ENCODE results near the gene MIER3. TPM values are rescaled to one million over a fixed set of nuclear protein-coding genes. Genes with fewer than 3 reads are reported as not detected.
A peak's percentile ranks its signal among the peaks of the same experiment; 100 is the strongest.

The MIER3 gene
- total and polyA plus RNA-seq, 7 experiments from 2014 or later: 5.5 to 35.0 (median 21.1) TPM

DNA sequence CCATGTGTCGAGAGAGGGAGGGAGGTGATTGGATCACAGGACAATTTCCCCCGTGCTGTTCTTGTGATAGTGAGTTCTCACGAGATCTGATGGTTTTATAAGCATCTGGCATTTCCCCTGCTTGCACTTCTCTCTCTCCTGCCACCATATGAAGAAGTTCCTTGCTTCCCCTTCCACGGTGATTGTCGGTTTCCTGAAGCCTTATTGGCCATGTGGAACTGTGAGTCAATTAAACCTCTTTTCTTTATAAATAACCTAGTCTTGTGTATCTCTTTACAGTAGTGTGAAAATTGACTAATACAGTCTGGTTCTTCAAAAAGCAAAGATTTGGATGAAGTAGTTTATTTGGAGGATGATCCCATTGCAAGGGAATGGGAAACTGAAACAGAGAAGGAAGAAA, 11.3 kb upstream of the MIER3 start:
- ATAC-seq (peak; percentile 26), DNase-seq (no peak)
- Histone ChIP-seq H3K36me3 (ENCODE audit: control insufficient read depth in 2 of 3, insufficient read depth in 3 of 3, low read length in 3 of 3) (no peaks in the 10 kb centered on the region), H3K27me3 (ENCODE audit: control insufficient read depth in 2 of 2, insufficient read depth in 2 of 2, low read length in 2 of 2) (peaks cover 0 to 3% of the 10 kb centered on the region in 2 donors), H3K27ac (ENCODE audit: low read depth, low read length) (no peak overlapping the region), H3K4me3 (ENCODE audit: low read length) (no peak overlapping the region), H3K9me3 (ENCODE audit: control insufficient read depth in 2 of 3, low read length in 3 of 3) (no peaks in the 10 kb centered on the region), H3K4me1 (ENCODE audit: control insufficient read depth in 2 of 2, insufficient read depth in 2 of 2, low read length in 2 of 2) (no peaks in the 10 kb centered on the region)
- Mint-ChIP-seq H3K27me3 (peaks cover 24 to 71% (median 43%) of the 10 kb centered on the region in 5 donors), H3K4me1 (no peaks in the 10 kb centered on the region), H3K27ac (no peak overlapping the region), H3K9me3 (no peaks in the 10 kb centered on the region), H3K4me3 (no peak overlapping the region), H3K36me3 (no peaks in the 10 kb centered on the region)
- POLR2A ChIA-PET: no interaction called here
- intact Hi-C loops (cut with micrococcal nuclease): no loop called here
- CTCF ChIA-PET: interaction anchor here (0.7 kb wide), 1 partner anchor 61 kb away, joined by 4 read pairs; no protein-coding TSS in a partner anchor

DNA sequence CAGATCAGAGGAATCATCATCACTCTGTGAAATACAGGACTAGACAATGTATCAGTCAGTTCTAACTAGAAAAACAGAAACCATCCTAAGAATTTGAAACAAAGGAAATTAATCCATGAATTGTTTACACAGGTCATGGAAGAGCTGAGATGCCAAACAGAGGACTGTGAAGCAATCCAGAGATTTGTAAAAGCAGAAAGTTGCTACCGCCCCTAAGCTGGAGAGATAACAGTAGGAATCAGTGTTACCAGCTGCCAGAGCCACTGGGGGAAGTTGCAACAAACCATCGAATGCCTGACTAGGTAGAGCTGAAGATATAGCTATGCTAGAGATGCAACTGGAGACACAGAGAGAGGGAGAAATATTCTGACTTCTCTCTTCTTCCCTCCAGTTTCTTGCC, 10.4 kb upstream of the MIER3 start:
- CTCF ChIA-PET: no interaction called here

DNA sequence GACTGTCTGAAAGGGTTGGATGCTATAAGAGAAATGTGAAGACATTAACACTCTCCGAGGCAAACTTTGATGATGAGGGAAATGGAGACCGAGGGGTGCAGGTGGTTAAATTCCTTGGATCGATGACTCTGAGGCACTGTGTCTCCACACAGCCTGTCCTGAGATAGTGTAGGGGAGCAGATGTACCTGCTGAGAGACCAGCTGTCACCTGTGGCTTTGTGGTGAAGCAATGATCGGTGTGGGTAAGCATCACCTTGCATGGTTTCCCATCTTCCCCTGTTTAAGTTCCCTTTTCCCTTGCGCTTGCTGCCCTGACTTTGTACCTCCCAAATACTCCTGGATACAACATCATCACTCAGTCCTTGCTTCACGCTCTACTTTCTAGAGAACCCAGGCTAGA, 9.8 kb upstream of the MIER3 start:
- Mint-ChIP-seq H3K27ac (no peak overlapping the region), H3K4me1 (no peaks in the 10 kb centered on the region), H3K27me3 (peaks cover 30 to 77% (median 40%) of the 10 kb centered on the region in 5 donors), H3K4me3 (no peak overlapping the region), H3K36me3 (no peaks in the 10 kb centered on the region), H3K9me3 (no peaks in the 10 kb centered on the region)
- no peak for DNase-seq
- no peak overlapping the region for H3K27ac ChIP-seq (ENCODE audit: low read depth, low read length)
- CTCF ChIA-PET: no interaction called here
- H3K4me1 ChIP-seq (ENCODE audit: control insufficient read depth in 2 of 2, insufficient read depth in 2 of 2, low read length in 2 of 2): no peaks in the 10 kb centered on the region
- intact Hi-C loops (cut with micrococcal nuclease): no loop called here
- peaks cover 0 to 3% of the 10 kb centered on the region in 2 donors for H3K27me3 ChIP-seq (ENCODE audit: control insufficient read depth in 2 of 2, insufficient read depth in 2 of 2, low read length in 2 of 2)
- ATAC-seq: no peak
- no peaks in the 10 kb centered on the region for H3K9me3 ChIP-seq (ENCODE audit: control insufficient read depth in 2 of 3, low read length in 3 of 3)
- POLR2A ChIA-PET: interaction anchor here (0.7 kb wide), 1 partner anchor 11 kb away, joined by 3 read pairs; no protein-coding TSS in a partner anchor
- H3K36me3 ChIP-seq (ENCODE audit: control insufficient read depth in 2 of 3, insufficient read depth in 3 of 3, low read length in 3 of 3): no peaks in the 10 kb centered on the region
- no peak overlapping the region for H3K4me3 ChIP-seq (ENCODE audit: low read length)

More for the DNA sequence above, 10.4 kb upstream of the MIER3 start:
- Histone ChIP-seq H3K4me3 (ENCODE audit: low read length) (no peak overlapping the region), H3K36me3 (ENCODE audit: control insufficient read depth in 2 of 3, insufficient read depth in 3 of 3, low read length in 3 of 3) (no peaks in the 10 kb centered on the region), H3K4me1 (ENCODE audit: control insufficient read depth in 2 of 2, insufficient read depth in 2 of 2, low read length in 2 of 2) (no peaks in the 10 kb centered on the region), H3K9me3 (ENCODE audit: control insufficient read depth in 2 of 3, low read length in 3 of 3) (no peaks in the 10 kb centered on the region), H3K27ac (ENCODE audit: low read depth, low read length) (no peak overlapping the region), H3K27me3 (ENCODE audit: control insufficient read depth in 2 of 2, insufficient read depth in 2 of 2, low read length in 2 of 2) (peaks cover 0 to 3% of the 10 kb centered on the region in 2 donors)
- H3K4me3 Mint-ChIP-seq: no peak overlapping the region
- ATAC-seq (no peak), DNase-seq (no peak)
- H3K27me3 Mint-ChIP-seq: peaks cover 29 to 75% (median 40%) of the 10 kb centered on the region in 5 donors
- POLR2A ChIA-PET: interaction anchor here (0.7 kb wide), 1 partner anchor 12 kb away, joined by 3 read pairs; no protein-coding TSS in a partner anchor
- H3K36me3 Mint-ChIP-seq: no peaks in the 10 kb centered on the region
- no peaks in the 10 kb centered on the region for H3K4me1 Mint-ChIP-seq
- H3K9me3 Mint-ChIP-seq: no peaks in the 10 kb centered on the region
- intact Hi-C loops (cut with micrococcal nuclease): no loop called here
- H3K27ac Mint-ChIP-seq: no peak overlapping the region

DNA sequence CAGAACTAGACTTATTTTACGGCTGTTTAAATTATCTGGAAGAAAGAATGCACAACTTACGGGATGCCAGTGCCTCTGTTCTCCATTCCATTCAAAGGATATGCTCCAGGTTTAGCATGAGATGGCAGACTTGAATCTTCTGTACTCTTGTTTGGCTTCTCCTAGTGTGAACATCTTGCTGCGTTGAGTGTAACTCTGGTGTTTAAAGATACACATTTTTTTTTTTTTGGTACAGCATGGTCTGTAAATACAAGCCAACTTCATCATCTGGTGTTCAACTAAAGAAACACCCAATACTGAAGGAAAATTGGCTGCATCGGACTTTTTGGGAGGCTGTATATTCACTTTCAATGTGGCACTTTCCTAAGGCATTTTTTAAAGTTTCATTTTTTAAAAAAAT, 7.4 kb upstream of the MIER3 start:
- POLR2A ChIA-PET: no interaction called here
- peaks cover 0 to 3% of the 10 kb centered on the region in 2 donors for H3K27me3 ChIP-seq (ENCODE audit: control insufficient read depth in 2 of 2, insufficient read depth in 2 of 2, low read length in 2 of 2)
- Mint-ChIP-seq H3K4me3 (no peak overlapping the region), H3K27ac (no peak overlapping the region), H3K4me1 (no peaks in the 10 kb centered on the region), H3K27me3 (peaks cover 40 to 86% (median 48%) of the 10 kb centered on the region in 5 donors), H3K36me3 (no peaks in the 10 kb centered on the region), H3K9me3 (no peaks in the 10 kb centered on the region)
- H3K36me3 ChIP-seq (ENCODE audit: control insufficient read depth in 2 of 3, insufficient read depth in 3 of 3, low read length in 3 of 3): no peaks in the 10 kb centered on the region
- no peaks in the 10 kb centered on the region for H3K9me3 ChIP-seq (ENCODE audit: control insufficient read depth in 2 of 3, low read length in 3 of 3)
- ATAC-seq: no peak
- no peak overlapping the region for H3K4me3 ChIP-seq (ENCODE audit: low read length)
- intact Hi-C loops (cut with micrococcal nuclease): no loop called here
- CTCF ChIA-PET: interaction anchor here (0.7 kb wide), 1 partner anchor 41 kb away, joined by 3 read pairs; no protein-coding TSS in a partner anchor
- no peaks in the 10 kb centered on the region for H3K4me1 ChIP-seq (ENCODE audit: control insufficient read depth in 2 of 2, insufficient read depth in 2 of 2, low read length in 2 of 2)
- H3K27ac ChIP-seq (ENCODE audit: low read depth, low read length): no peak overlapping the region
- DNase-seq: no peak

DNA sequence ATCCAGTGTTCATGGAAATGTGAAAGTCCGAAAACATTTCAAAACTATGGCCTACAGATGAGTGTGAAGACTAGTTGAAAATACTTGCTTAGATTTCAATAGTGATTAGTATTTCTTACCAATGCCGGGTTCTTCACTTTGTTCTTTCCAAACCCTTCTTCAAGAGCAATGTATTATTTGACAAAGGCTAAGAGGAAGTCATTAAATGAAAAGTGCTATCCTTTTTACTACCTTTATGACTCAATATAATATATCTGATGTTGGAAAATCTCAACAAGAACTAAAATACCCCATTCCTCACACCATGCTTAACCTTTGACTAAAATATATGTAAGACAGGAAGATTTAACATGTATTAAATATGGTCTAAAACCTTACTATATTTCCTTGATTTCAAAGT, 6.7 kb upstream of the MIER3 start:
- H3K27ac ChIP-seq (ENCODE audit: low read depth, low read length): no peak overlapping the region
- Mint-ChIP-seq H3K4me3 (no peak overlapping the region), H3K9me3 (no peaks in the 10 kb centered on the region), H3K4me1 (no peaks in the 10 kb centered on the region), H3K27me3 (peaks cover 37 to 87% (median 54%) of the 10 kb centered on the region in 5 donors), H3K36me3 (no peaks in the 10 kb centered on the region), H3K27ac (no peak overlapping the region)
- H3K36me3 ChIP-seq (ENCODE audit: control insufficient read depth in 2 of 3, insufficient read depth in 3 of 3, low read length in 3 of 3): no peaks in the 10 kb centered on the region
- no peaks in the 10 kb centered on the region for H3K9me3 ChIP-seq (ENCODE audit: control insufficient read depth in 2 of 3, low read length in 3 of 3)
- ChIA-PET CTCF (no interaction called here), POLR2A (no interaction called here)
- peaks cover 0 to 8% of the 10 kb centered on the region in 2 donors for H3K27me3 ChIP-seq (ENCODE audit: control insufficient read depth in 2 of 2, insufficient read depth in 2 of 2, low read length in 2 of 2)
- intact Hi-C loops (cut with micrococcal nuclease): no loop called here
- no peak overlapping the region for H3K4me3 ChIP-seq (ENCODE audit: low read length)
- ATAC-seq (no peak), DNase-seq (no peak)
- no peaks in the 10 kb centered on the region for H3K4me1 ChIP-seq (ENCODE audit: control insufficient read depth in 2 of 2, insufficient read depth in 2 of 2, low read length in 2 of 2)

DNA sequence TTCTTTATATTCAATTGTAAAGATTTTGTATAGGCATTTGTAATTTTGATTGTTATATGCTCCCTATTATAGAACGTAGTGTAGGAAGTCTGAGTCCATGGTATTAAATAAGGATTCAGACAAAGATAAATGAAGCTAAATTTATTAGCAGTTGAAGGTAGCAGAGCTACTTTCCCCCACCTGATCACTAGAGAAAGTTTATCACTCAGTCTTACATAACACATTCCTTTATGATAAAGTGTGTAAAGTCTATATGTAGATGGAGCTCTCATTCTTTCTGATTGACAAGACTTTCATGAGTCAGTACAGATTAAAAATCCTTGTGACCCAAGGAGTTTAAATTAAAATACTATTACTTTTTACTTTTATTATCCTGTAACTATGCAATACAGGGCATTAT, 2.3 kb upstream of the MIER3 start:
- Mint-ChIP-seq H3K4me1 (peaks cover 17 to 23% (median 21%) of the 10 kb centered on the region in 7 donors), H3K36me3 (no peaks in the 10 kb centered on the region), H3K4me3 (no peak overlapping the region), H3K27ac (no peak overlapping the region), H3K27me3 (peaks cover 17 to 63% (median 31%) of the 10 kb centered on the region in 5 donors), H3K9me3 (no peaks in the 10 kb centered on the region)
- Histone ChIP-seq H3K9me3 (ENCODE audit: control insufficient read depth in 2 of 3, low read length in 3 of 3) (no peaks in the 10 kb centered on the region), H3K27ac (ENCODE audit: low read depth, low read length) (no peak overlapping the region), H3K4me1 (ENCODE audit: control insufficient read depth in 2 of 2, insufficient read depth in 2 of 2, low read length in 2 of 2) (peaks cover 6 to 10% of the 10 kb centered on the region in 2 donors), H3K4me3 (ENCODE audit: low read length) (no peak overlapping the region), H3K36me3 (ENCODE audit: control insufficient read depth in 2 of 3, insufficient read depth in 3 of 3, low read length in 3 of 3) (no peaks in the 10 kb centered on the region), H3K27me3 (ENCODE audit: control insufficient read depth in 2 of 2, insufficient read depth in 2 of 2, low read length in 2 of 2) (peaks cover 0 to 5% of the 10 kb centered on the region in 2 donors)
- ATAC-seq: no peak
- intact Hi-C loops (cut with micrococcal nuclease): loop anchor here (5.0 kb wide), 3 partner anchors 137 to 1857 kb away; partner anchors contain the start of gene MAP3K1 (in 1 of the 2)
- CTCF ChIA-PET: no interaction called here
- POLR2A ChIA-PET: interaction anchor here (1.1 kb wide), 1 partner anchor 266 kb away, joined by 4 read pairs; no protein-coding TSS in a partner anchor
- no peak for DNase-seq
